Aorta (tissue), 5 donors: ENCODE data around the gene AFAP1L1. TPM values are rescaled to one million over a fixed set of nuclear protein-coding genes. Genes with fewer than 3 reads are reported as not detected.

ENCODE experiments used
- ATAC-seq: fragments of 200-7000 bp; cut with Tn5 transposase; one replicate; pipeline ENCODE4 v1.9.1; 2022; ENCODE audit warnings: moderate library complexity; ENCODE audit not compliant: low FRiP score
- DNase-seq, 2 donors: peaks; one replicate each; pipeline ENCODE4 v3.0.0-alpha.2; 2020
- H3K27ac ChIP-seq, 2 donors: one replicate each; pipeline ENCODE4 v1.5.1; 2013; ENCODE audit warnings: low read length in 2 of 2, mild to moderate bottlenecking in 2 of 2, moderate library complexity in 2 of 2, control low read depth in 1 of 2, inconsistent platforms in 1 of 2, low read depth in 1 of 2
- H3K27me3 ChIP-seq, 2 donors: one replicate each; pipeline ENCODE4 v1.6.1; 2013; ENCODE audit warnings: control low read depth in 1 of 2, low read length in 1 of 2, mild to moderate bottlenecking in 1 of 2, moderate library complexity in 1 of 2; ENCODE audit not compliant: insufficient read depth in 2 of 2, control insufficient read depth in 1 of 2
- H3K36me3 ChIP-seq, 2 donors: one replicate each; pipeline ENCODE4 v1.6.1; 2013; ENCODE audit warnings: control low read depth in 1 of 2, low read length in 1 of 2, mild to moderate bottlenecking in 1 of 2; ENCODE audit not compliant: insufficient read depth in 2 of 2, control insufficient read depth in 1 of 2
- H3K4me1 ChIP-seq, 2 donors: one replicate each; pipeline ENCODE4 v1.6.1; 2013; ENCODE audit warnings: low read length in 2 of 2, control low read depth in 1 of 2, mild to moderate bottlenecking in 1 of 2, moderate library complexity in 1 of 2; ENCODE audit not compliant: insufficient read depth in 2 of 2, control insufficient read depth in 1 of 2
- H3K4me3 ChIP-seq, 2 donors: one replicate each; pipeline ENCODE4 v1.5.1; 2013; ENCODE audit warnings: low read length in 2 of 2, control low read depth in 1 of 2, mild to moderate bottlenecking in 1 of 2
- H3K9me3 ChIP-seq: one replicate; pipeline ENCODE4 v1.6.1; 2013; ENCODE audit warnings: mild to moderate bottlenecking, low read length; ENCODE audit not compliant: control insufficient read depth
- WGBS, 2 donors: extraction: QIAGEN DNeasy Blood & Tissue Kit; methylation state at CpG; one replicate each; pipeline ENCODE4 v1.1.7; 2013; 5-methylcytosine and 5-hydroxymethylcytosine counted together
- intact Hi-C, 2 donors: fragments of 100-400 bp; cut with DNase I; formaldehyde crosslinking; loops; one replicate each; pipeline versions ENCODE4 v1.14.2 to v1.15.0; 2022
- polyA plus RNA-seq, 2 donors: library from polyadenylated mRNA; stranded (reverse); fragments of 200-250 nt; gene quantifications; one replicate each; pipeline ENCODE4 v1.2.3, GENCODE V29; 2013
- total RNA-seq, 2 donors: library from RNA; stranded (reverse); fragmentation: NEBNext Ultra II Directional; extraction: Animal tissue kit (Norgen Biotek cat#: 25700); gene quantifications; one replicate each; pipeline ENCODE4 v1.2.1, GENCODE V29; 2021
- donor health status: healthy with polysubstance abuse.
- donor health status: Bipolar disorder and iron deficiency.
- donor health status: DM: no; HTN: no; CAD: no.
- donor health status: DM: no; HTN: no; CAD: no.
- donor health status: DM: yes; HTN: yes; CAD: no.

The AFAP1L1 gene
- total and polyA plus RNA-seq, 4 donors = 1.3 to 27.9 (median 7.7) TPM

GRCh38 chr5:149285153-149285552 lies 13.5 kb downstream of the AFAP1L1 start:
- Histone ChIP-seq H3K36me3 (no peaks in the 10 kb centered on the region), H3K4me1 (peaks cover 3 to 4% of the 10 kb centered on the region in 2 donors), H3K27me3 (no peaks in the 10 kb centered on the region), H3K4me3 (no peak overlapping the region), H3K27ac (no peak overlapping the region), H3K9me3 (no peaks in the 10 kb centered on the region)
- intact Hi-C loops = no loop called here
- DNase-seq (no peak), ATAC-seq (no peak)
- 83 to 89% methylated on average over 1 of the region's 1 CpG for WGBS, 2 donors

DNA sequence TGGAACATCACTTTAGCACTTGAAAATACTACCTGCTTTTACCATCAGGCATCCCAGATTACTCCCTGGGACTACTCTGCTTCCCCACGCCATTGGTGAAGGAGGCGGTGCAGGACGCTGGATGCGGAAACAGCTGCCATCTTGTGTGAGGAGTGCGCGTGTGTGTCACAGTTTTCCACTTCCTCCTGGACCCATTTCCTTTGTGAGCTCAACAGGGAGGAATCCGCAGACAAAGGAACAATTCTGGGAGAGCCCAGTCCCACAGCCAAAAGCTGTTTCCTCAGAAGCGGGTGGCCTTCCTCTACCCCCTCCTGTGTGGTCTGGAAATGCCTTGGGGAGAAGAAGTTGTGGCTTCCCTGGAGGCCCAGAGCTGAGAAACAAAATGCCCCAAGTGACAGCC lies 16.8 kb downstream of the AFAP1L1 start:
- no peak overlapping the region for H3K4me3 ChIP-seq
- DNase-seq (no peak), ATAC-seq (peak; percentile 28)
- H3K27ac ChIP-seq = no peak overlapping the region
- 82 to 87% methylated on average over 8 of the region's 8 CpGs for WGBS, 2 donors
- no peaks in the 10 kb centered on the region for H3K36me3 ChIP-seq
- peaks cover 3 to 4% of the 10 kb centered on the region in 2 donors for H3K4me1 ChIP-seq
- H3K27me3 ChIP-seq = no peaks in the 10 kb centered on the region
- H3K9me3 ChIP-seq = no peaks in the 10 kb centered on the region
- intact Hi-C loops = no loop called here

DNA sequence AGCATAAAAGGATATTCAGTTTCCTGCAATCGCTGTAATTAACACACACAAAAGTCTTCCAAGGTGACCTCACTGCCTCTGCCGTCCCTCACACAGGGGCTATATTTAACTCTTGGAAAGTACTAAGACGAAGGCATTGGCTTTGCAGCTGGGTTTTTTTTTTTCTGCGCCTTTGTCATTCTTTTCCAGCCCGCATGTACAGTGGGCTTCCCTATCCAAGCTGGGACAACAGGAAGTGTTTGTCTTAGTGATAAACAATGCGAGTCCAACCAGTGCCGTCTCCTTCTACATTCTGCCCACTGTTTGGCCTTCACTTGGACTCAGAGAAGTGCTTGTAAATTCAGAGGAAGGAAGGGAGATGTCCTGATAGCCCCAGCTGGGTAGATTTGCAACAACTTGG lies 17.6 kb downstream of the AFAP1L1 start:
- DNase-seq = no peak
- H3K27me3 ChIP-seq = no peaks in the 10 kb centered on the region
- peaks cover 3 to 4% of the 10 kb centered on the region in 2 donors for H3K4me1 ChIP-seq
- ATAC-seq = peak; percentile 19
- 2 to 5% methylated on average over 6 to 7 of the region's 7 CpGs for WGBS, 2 donors
- intact Hi-C loops = no loop called here
- H3K4me3 ChIP-seq = no peak overlapping the region
- H3K36me3 ChIP-seq = no peaks in the 10 kb centered on the region
- no peak overlapping the region for H3K27ac ChIP-seq
- H3K9me3 ChIP-seq = no peaks in the 10 kb centered on the region

GRCh38 chr5:149294872-149295829 lies 23.5 kb downstream of the AFAP1L1 start:
- 46 to 49% methylated on average over 10 of the region's 10 CpGs for WGBS, 2 donors
- Histone ChIP-seq H3K27ac (no peak overlapping the region), H3K36me3 (no peaks in the 10 kb centered on the region), H3K4me3 (no peak overlapping the region), H3K9me3 (no peaks in the 10 kb centered on the region), H3K4me1 (no peaks in the 10 kb centered on the region), H3K27me3 (no peaks in the 10 kb centered on the region)
- intact Hi-C loops = no loop called here
- DNase-seq = no peak
- ATAC-seq = no peak

DNA sequence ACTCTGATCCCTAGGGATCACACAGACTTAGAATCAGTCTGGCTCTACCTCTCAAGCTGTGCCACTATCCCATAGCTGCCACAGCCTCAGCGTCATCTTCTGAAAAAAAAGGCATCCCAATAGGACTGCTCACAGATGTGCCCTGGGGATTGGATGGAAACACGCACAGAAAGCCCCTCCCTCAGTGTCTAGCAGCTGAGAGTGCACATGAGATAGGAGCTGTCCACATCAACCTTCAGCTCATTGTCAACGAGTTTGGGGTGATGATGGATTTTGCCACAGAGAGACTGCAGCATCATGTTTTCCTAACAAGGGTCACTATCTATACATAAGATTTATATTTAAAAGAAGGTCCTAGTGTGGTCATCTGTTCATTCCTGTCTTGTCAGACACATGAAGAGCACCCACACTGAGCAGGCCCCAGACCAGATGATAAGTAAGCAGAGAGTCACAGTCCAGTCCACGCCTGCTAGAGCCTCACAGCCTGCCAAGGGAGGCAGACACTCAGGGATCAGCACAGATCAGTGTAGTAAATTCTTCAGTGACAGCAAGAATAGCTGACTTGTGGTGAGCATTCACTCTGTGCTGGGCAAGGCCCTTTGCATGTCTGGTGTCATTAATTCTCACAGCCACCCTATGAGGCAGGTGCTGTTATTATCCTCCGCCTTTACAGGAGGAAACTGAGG lies 25.8 kb downstream of the AFAP1L1 start:
- Histone ChIP-seq H3K9me3 (no peaks in the 10 kb centered on the region), H3K27ac (no peak overlapping the region), H3K36me3 (no peaks in the 10 kb centered on the region), H3K27me3 (no peaks in the 10 kb centered on the region), H3K4me3 (no peak overlapping the region), H3K4me1 (no peaks in the 10 kb centered on the region)
- intact Hi-C loops = no loop called here
- WGBS, 2 donors = 90 to 92% methylated on average over 5 of the region's 5 CpGs
- DNase-seq = no peak
- no peak for ATAC-seq

DNA sequence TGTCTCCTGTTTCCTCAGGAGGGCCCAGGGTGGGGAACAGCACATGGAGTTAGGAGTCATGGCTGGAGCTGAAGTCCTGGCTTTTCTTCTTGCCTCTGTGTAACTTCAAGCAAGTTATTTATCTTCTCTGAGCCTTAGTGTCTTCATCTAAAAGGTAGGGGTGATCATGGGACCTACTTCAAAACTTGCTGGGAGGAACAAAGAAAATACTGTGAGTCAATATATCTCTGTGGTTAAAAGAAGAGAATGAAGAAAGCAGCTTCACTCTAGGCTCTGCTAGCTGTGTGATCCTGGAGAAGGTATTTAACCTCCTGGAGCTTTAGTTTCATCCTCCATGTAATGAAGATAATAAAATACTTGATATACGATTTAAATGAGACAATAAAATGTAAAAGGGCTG lies 26.5 kb downstream of the AFAP1L1 start:
- Histone ChIP-seq H3K4me1 (no peaks in the 10 kb centered on the region), H3K27ac (no peak overlapping the region), H3K27me3 (no peaks in the 10 kb centered on the region), H3K36me3 (no peaks in the 10 kb centered on the region), H3K9me3 (no peaks in the 10 kb centered on the region), H3K4me3 (no peak overlapping the region)
- no peak for ATAC-seq
- DNase-seq = no peak
- intact Hi-C loops = no loop called here
- WGBS, 2 donors = 62 to 67% methylated on average over 1 of the region's 1 CpG

DNA sequence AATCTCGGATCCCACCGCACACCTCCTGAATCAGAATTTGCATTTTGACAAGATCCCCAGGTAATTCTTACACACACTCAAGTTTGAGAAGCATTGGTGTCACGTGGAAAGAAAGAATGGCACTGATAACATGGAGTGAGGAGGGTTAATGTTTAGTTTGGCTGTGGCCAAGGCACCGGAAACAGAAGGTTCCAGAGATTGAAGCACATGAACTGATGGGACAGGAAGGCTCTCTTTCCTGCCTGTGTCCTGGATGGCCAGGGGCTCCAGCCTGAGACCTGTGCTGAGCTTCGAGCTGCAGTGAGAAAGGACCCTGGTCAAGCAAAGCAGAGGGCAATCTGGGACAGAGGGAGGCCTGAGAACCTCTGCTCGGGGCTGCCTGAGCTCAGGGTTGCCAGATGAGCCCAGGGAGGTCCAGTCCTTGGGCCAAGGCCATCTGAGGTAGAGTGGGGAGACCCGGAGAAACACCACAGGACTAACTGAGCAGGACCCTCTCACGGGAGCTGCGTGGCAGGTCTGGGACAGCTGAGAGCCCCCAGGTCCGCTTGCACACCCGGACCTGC lies 27.3 kb downstream of the AFAP1L1 start:
- ATAC-seq = peak; percentile 31
- H3K9me3 ChIP-seq = no peaks in the 10 kb centered on the region
- H3K4me3 ChIP-seq = no peak overlapping the region
- WGBS, 2 donors = 63 to 66% methylated on average over 11 of the region's 11 CpGs
- H3K36me3 ChIP-seq = no peaks in the 10 kb centered on the region
- intact Hi-C loops = no loop called here
- no peaks in the 10 kb centered on the region for H3K27me3 ChIP-seq
- no peak for DNase-seq
- no peak overlapping the region for H3K27ac ChIP-seq
- no peaks in the 10 kb centered on the region for H3K4me1 ChIP-seq

DNA sequence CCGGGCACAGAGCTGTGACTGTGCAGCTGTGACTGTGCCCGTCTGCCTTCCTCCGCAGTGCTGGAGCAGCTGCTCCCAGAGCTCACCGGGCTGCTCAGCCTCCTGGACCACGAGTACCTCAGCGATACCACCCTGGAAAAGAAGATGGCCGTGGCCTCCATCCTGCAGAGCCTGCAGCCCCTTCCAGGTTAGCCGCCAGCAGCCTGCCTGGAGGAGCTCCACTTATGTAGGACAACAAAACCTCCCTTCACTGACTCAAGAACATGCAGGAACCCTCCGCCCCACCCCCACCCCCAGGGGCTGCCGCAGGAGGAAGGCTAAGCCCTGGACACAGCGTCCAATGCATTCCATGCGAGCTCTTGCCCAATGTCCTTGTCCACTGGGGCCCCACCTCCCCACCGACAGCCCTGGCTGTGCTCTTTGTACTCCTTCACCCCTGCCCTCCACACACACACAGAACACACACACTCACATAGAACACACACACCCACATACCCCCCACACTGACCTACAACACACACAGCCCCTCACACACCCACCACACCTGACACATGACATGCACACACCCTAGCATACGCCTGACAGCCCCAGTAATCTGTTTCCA lies 27.9 kb downstream of the AFAP1L1 start:
- Histone ChIP-seq H3K4me1 (no peaks in the 10 kb centered on the region), H3K4me3 (no peak overlapping the region), H3K27me3 (no peaks in the 10 kb centered on the region), H3K9me3 (no peaks in the 10 kb centered on the region), H3K36me3 (no peaks in the 10 kb centered on the region), H3K27ac (no peak overlapping the region)
- ATAC-seq (peak; percentile 22), DNase-seq (no peak)
- 92% methylated on average over 14 of the region's 14 CpGs for WGBS, 2 donors
- intact Hi-C loops = no loop called here
